ENCODE measurements around the gene PLPPR2.

DNA sequence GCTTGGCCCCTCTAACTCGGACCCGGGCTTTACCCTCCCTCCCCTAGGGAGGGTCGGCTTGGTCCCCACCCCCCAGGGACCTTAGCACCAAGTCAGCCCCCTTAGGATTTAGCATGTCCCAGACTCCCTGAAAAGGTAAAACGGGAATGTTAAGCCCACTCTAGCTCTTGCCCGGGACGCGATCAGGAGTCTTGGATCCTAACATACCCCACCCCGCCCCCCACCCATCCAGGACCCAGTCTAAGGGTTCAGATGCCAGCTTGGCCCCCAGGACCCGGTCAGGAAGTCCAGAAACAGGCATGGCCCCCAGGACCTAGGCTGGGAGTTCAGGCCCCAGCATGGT, 28.4 kb downstream of the PLPPR2 start:
- TF ChIP-seq POLR2A (IDR thresholded peaks at IDR 0.05; ENCODE audit: low read length) = no peak
- TF ChIP-seq, protein P1, sequence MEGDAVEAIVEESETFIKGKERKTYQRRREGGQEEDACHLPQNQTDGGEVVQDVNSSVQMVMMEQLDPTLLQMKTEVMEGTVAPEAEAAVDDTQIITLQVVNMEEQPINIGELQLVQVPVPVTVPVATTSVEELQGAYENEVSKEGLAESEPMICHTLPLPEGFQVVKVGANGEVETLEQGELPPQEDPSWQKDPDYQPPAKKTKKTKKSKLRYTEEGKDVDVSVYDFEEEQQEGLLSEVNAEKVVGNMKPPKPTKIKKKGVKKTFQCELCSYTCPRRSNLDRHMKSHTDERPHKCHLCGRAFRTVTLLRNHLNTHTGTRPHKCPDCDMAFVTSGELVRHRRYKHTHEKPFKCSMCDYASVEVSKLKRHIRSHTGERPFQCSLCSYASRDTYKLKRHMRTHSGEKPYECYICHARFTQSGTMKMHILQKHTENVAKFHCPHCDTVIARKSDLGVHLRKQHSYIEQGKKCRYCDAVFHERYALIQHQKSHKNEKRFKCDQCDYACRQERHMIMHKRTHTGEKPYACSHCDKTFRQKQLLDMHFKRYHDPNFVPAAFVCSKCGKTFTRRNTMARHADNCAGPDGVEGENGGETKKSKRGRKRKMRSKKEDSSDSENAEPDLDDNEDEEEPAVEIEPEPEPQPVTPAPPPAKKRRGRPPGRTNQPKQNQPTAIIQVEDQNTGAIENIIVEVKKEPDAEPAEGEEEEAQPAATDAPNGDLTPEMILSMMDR (IDR thresholded peaks at IDR 0.05) = no peak
- no peak for TF ChIP-seq PHF8 (IDR thresholded peaks at IDR 0.05; ENCODE audit: borderline replicate concordance, low read depth)
- TF ChIP-seq REST (IDR thresholded peaks at IDR 0.05) = no peak
- no peak for TF ChIP-seq EP300 (IDR thresholded peaks at IDR 0.05)
